ENCODE data around the gene ISG15.
"Not testable (repeated sequence)": the region's sequence is repeated elsewhere in the genome, so short reads cannot be mapped to it uniquely, and the experiment has no call there.

Gene ISG15

DNA sequence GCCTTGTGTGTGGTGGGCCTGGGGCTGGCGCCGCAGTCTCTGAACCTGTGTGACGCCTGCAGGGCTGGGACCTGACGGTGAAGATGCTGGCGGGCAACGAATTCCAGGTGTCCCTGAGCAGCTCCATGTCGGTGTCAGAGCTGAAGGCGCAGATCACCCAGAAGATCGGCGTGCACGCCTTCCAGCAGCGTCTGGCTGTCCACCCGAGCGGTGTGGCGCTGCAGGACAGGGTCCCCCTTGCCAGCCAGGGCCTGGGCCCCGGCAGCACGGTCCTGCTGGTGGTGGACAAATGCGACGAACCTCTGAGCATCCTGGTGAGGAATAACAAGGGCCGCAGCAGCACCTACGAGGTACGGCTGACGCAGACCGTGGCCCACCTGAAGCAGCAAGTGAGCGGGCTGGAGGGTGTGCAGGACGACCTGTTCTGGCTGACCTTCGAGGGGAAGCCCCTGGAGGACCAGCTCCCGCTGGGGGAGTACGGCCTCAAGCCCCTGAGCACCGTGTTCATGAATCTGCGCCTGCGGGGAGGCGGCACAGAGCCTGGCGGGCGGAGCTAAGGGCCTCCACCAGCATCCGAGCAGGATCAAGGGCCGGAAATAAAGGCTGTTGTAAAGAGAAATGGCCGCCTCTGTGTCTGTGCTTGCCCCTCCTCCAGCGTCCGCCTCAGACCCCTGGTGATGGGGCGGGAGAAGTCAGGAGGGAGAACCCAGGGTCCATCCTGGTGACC lies 788 bp downstream of the ISG15 start:
- no peak for DNase-seq (ENCODE audit: low spot score)

DNA sequence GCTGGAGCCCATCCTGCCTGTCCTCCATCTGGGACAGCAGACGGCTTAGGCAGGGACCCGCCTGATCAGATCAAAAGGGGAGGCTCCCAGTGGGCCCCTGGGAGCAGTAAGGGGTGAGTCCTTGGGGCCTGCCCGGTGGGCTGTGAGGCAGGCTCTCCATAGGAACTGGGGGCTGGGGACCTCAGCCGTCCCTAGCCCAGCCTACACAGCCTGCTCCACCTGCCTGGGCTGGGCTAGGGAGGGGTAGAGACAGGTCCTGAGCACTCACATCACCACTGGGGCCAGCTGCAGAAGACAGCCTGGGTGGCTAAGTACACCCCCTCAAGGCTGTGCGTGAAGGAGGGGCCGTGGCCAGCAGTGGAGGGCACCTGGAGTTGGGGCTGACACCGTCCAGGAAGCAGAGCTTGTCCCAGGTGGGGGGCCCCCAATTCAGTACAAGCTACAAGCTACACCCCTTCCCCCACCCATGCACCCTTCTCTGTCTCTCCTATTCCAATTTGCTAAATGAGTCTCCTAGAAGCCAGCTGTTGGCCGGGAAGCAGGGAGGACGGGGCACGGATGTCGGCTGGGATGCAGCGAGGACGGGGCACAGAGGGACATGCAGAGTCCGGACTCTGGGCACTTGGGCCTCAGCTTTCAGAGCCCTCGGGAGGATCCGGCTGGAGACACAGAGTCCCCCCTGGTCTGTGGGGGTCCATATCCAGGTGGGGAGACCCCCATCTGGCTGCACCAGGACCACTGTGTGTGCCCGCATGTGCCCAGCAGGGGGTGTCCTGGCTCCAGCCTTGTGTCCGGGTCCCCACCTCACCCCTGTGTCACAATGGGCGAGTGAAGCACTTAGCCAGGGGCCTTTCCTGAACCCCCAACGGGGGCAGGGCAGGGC lies 1.7 kb downstream of the ISG15 start:
- no peak for DNase-seq (ENCODE audit: low spot score)

DNA sequence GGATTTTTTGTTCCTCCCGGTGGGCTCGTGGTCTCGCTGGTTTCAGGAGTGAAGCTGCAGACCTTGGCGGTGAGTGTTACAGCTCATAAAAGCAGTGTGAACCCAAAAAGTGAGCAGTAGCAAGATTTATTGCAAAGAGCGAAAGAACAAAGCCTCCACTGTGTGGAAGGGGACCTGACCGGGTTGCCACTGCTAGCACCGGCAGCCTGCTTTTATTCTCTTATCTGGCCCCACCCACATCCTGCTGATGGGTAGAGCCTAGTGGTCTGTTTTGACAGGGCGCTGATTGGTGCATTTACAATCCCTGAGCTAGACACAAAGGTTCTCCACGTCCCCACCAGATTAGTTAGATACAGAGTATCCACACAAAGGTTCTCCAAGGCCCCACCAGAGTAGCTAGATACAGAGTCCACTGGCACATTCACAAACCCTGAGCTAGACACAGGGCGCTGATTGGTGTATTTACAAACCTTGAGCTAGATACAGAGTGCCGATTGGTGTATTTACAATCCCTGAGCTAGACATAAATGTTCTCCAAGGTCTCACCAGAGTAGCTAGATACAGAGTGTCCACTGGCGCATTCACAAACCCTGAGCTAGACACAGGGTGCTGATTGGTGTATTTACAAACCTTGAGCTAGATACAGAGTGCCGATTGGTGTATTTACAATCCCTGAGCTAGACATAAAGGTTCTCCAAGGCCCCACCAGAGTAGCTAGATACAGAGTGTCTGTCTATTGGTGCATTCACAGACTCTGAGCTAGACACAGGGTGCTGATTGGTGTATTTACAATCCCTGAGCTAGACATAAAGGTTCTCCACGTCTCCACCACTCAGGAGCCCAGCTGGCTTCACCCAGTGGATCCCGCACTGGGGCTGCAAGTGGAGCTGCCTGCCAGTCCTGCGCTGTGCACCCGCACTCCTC lies 4.4 kb downstream of the ISG15 start:
- not testable (repeated sequence) for DNase-seq (ENCODE audit: low spot score)

DNA sequence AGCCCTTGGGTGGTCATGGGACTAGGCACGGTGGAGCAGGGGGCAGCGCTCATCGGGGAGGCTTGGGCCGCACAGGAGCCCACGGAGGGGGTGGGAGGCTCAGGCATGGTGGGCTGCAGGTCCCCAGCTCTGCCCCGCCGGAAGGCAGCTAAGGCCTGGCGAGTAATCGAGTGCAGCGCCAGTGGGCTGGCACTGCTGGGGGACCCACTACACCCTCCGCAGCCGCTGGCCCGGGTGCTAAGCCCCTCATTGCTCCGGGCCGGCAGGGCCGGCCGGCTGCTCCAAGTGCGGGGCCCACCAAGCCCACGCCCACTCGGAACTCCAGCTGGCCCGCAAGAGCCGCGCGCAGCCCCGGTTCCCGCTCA lies 5.0 kb downstream of the ISG15 start:
- not testable (repeated sequence) for DNase-seq (ENCODE audit: low spot score)

DNA sequence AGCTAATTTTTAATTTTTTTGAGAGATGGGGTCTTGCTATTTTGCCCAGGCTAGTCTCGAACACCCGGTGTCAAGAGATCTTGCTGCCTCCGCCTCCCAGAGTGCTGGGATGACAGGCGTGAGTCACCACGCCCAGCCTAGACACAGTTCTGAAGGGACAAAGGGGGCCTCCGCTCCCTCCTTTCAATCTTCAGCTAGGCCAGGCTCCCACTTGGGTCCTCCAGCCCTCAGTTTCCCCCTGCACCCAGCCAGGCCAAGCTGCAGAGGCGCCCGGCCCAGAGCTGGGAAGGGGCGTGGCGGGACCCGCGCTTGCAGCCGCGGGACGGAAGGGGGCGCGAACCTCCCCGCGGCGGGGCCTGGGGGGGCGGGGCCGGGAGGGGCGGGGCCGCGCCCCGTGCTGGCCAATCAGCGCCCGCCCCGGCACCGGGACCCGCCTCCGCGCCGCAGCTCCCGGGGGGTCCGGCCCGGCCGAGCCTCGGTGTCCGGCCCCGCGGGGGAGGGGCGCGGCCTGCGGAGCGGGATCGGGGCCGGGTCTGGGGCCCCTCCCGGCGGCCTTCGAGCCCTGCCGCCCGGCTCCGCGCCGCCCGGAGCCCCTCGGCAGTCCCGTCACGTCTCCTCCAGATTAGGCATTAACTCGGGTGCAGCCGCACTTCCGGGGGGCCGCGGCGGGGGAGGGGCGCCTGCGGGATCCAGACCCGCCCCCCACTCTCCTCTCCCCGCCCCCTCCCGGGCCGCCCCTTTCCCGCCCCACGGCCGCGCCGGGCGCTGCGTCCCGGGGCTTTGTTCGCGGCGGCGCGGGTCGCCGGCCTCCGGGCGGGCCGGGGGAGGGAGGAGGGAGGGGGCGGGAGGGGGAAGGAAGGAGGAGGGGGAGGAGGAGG lies 6.1 kb downstream of the ISG15 start:
- DNase-seq (ENCODE audit: low spot score), result peak; percentile 90

DNA sequence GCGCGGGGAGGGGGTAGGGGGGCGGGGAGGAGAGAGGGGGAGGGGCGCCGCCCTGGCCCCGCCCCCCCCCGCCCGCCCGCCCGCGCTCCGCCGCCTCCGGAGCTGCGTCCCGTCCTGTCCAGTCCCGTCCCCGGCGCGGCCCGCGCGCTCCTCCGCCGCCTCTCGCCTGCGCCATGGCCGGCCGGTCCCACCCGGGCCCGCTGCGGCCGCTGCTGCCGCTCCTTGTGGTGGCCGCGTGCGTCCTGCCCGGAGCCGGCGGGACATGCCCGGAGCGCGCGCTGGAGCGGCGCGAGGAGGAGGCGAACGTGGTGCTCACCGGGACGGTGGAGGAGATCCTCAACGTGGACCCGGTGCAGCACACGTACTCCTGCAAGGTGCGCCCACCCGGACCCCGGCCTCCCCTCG lies 6.7 kb downstream of the ISG15 start, which contains the start of gene AGRN:
Gene AGRN (plus strand): TSS at position 121 of the 405 bp plus-strand sequence. CDS start 53 bp downstream, at position 174.
- DNase-seq (ENCODE audit: low spot score), result no peak

DNA sequence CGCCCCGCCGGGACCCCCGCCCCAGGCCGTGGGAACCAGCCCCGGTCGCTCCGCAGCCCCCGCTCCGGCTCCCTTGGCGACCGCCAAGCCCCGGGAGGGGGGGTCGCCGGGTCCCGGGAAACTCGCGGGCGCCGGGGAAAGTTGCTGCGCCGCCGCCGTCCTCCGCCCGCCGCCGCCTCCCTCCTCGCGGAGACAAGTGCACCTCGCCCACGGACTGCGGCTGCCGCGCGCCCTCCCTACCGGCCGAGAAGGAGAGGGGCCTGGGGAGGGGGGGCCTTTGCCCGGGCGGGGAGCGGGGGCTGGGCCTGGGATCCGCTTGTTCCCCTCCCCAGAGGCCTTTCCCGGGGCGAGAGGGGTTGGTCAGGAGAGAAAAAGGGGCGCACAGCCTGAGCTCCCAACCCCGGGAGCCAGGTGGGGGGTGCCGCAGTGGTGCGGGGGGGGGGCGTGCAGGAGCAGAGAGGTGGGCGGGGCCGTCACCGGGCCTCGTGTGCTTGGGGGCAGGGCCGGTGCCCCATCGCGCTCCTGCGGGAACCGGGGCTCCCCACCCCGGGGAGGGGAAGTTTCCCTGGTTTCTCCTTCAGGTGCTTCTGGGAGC lies 7.2 kb downstream of the ISG15 start:
- no peak for DNase-seq (ENCODE audit: low spot score)

DNA sequence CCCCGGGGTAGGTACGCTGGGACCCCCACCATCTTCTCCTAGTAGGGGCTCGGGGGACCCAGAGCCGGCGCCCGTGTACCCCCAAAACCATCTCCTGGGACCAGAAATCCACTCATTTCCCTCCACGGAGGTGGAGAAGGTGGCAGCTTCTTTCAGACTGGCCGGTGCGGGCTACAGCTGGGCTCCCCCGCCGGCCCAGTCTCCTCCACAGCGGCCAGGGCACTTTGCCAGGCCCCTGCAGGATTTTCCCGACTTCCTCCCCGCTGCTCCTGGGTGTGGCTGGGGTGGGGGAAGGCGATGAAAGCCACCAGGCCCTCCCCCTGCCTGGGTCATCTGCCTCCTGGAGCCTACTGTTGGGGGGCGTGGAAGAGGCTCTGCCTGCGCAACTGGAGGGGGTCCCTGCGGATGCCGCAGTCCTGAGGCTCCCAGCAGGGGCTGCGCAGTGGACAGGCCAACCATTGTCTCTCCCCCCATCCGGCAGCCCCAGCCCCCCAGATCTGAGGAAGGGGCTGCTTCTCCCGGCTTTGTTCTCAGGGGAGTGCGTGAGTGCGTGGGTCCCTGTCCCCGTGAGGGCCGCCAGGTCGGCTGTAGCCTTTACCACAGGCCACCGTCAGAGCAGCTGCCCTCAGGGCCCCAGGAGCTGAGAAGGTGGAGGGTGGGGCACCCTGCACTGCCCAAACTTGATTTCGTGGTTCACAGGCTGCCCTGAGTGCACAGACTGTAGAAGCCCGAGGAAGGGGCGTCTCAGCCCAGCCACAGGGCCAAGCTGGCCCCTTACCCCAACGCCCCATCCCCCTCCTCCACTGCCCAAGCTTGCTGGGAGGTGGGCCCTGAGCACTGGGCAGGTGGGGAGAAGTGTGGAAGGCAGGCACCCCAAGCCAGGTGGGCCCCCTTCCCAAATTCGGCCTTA lies 8.0 kb downstream of the ISG15 start:
- DNase-seq (ENCODE audit: low spot score), result no peak

DNA sequence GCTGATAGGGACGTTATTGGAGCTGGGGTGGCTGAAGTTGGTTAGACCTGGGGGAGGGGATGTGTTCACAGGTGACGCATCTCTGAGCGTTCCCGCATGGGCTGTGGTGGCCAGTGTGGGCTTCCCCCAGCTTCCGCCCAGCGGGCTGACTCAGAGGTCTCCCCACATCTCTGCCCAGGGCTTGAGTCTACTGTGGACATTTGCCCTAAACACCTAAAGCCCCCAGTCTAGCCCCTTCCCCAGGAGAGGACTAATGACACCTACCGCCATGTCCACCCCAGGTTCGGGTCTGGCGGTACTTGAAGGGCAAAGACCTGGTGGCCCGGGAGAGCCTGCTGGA lies 8.6 kb downstream of the ISG15 start:
- no peak for DNase-seq (ENCODE audit: low spot score)

DNA sequence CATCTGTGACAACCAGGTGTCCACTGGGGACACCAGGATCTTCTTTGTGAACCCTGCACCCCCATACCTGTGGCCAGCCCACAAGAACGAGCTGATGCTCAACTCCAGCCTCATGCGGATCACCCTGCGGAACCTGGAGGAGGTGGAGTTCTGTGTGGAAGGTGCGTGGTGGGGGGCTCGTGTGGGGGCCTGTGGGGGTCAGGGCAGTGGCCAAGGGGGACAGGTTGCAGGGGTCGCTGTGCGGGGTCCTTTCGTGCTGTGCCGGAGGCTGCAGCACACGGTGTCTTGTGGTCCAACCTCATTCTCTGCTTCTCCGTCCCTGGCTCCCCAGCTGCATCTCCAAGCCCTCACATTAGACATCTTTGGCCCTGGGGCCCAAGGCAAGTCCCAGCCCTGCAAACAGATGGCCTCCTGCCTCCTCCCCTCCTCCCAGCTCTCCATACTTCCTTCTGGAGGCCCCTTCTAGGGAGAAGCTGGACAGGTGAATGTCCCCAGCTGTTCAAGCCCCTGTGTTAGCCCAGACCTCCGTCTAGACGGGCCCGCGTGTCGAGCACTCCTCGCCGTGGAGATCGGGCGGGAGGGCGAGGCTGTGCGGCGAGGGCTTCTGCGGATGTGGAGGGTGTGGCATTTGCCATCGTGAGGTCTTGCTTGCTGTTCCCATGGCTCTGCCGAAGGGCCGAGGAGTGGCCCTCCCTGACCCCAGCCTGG lies 9.2 kb downstream of the ISG15 start:
- DNase-seq (ENCODE audit: low spot score), result no peak

DNA sequence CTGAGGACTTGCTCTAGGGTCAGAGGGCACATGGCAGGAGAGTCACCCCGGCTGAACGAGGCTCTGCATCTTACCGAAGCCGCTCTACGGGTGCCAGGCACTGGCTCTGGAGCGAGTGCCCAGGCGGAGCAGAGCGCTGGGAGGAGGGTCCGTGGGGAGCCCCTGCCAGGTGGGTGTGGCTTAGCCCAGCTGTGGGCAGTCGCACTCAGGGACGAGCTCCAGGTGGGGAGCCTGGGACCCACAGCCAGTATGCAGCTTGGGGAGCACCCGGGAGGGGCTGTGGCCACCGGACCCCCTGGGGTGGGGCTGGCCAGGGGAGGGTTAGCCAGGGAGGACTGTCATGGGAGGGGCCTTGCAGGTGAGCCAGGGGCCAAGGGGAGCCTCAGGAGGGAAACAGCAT lies 10.4 kb downstream of the ISG15 start:
- DNase-seq (ENCODE audit: low spot score), result no peak

DNA sequence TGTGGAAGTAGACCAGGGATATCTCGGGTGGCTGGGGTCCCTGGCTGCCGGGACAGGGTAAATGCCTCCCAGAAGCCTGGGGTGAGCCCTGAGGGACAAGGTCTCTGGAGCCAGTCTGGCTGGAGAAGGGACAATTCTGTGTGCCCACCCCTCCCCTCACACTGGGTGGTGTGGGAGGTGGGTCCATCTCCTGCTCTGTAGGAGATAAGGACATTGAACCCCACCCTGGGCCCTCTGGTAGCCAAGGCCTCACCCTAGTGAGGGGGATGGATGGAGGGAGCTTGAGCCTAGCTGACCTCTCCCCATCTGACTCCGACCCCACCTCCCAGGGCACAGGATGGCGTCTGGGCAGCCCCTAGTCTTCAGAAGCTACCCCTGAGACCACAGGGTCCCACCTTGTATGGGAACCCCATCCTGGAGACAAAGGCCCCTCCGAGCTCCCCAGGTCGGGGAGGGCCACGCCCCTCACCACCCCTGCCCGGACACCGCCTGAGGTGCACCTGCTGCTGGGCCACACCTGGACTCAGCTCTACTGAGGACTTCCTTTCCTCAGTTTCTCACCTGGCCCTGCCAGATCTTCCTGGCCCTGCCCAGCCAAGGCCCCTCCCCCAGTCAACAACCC lies 11.0 kb downstream of the ISG15 start:
- DNase-seq (ENCODE audit: low spot score), result no peak

DNA sequence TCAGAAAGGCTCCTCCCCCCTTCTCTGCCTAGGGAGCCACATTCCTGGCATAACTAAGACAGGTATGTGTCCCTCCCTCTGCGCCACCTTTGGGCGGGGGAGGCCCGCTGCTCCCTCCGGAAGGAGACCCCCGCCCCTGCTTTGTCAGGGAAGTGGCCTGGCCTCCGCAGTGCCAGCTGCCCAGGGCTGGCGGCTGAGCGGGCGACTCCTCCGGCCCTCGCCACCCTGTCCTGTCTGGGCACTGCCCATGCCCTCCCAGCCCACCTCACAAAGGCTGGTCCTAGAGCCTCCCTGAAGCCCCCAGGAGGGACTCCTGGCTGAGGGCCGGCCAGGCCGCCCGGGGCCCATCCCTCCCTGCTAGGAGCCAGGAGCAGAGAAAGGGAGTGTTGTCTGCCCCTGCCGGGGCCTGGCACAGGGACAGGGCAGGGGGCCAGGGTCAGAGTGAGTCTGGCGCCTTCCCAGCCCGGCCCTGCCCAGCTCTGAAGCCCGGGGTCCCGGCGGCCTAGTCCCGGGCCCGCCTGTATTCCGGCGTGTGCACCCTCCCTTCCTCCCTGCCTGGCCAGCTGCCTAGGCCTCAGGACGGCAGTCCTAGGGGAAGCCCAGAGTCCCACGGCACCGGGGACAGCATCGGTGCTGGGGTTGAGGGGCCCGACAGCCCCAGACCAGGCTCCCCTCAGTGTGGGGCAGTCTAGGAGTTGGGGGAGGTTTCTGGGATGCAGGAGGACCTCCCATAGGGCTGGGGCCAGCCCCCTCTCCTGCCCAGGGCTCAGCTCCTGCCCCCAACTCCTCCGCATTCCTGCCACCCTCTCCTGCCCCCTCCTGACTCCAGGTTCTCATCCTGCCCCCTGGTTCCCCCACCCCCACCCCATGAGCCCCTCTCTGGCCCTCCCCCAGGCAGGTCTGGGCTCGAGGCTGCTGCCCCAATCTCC lies 11.7 kb downstream of the ISG15 start:
- no peak for DNase-seq (ENCODE audit: low spot score)

DNA sequence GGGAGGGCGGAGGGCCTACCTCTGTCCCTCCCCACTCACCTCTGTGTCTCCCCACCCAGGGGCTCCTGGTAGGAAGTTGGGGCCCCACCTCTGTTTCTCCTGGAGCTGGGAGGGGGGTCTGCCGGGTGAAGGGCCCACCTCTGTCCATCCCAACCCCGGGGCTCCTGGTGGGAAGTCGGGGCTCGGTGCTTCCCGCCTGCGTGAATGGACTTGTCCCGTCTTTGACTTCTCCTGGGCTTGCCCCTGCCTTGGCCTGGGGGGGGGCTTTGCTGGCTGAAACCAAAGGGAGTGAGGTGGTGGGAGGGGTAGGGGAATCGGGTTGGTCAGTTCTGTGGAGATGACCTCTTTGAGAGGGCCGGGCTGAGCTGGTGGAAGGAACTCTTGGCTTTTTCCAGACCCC lies 12.4 kb downstream of the ISG15 start:
- no peak for DNase-seq (ENCODE audit: low spot score)

DNA sequence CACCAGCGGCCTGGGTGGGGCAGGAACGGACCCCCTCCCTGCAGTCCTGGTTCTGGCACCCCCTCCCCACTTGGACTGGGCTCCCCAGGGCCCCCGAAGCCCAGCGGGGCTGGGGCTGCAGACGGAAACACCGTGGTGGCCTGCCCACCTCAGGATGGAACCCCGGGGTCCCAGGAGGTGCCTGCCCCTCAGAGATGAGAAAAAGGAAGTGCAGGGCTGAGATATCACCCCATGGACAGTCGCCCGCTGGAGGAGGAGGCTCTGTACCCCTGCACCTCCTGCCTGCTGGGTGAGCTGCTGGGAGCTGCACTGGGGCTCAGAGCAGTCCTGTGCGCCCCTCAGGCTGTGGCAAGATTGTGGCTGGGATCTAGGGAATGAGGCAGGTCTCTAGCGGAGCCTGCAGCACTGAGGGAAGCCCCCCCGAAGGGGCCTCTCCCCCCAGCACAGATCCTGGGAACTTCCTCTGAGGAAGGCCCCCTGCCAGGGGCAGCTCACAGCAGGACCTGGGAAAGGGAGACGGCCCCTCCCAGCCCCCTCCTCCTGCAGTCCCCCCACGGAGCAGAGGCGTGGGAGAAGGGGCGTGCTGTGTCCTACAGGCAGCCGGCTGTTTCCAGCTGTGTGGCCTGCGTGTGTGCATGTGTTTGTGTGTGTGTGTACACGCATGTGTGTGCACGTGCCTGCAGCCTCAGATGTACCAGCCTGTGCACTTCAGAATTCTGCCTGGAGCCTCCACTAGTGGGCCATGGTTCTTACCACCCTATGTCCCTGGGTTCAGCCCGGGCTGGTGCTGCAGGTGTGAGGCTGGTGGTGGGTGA lies 13.5 kb downstream of the ISG15 start:
- DNase-seq (ENCODE audit: low spot score), result no peak

DNA sequence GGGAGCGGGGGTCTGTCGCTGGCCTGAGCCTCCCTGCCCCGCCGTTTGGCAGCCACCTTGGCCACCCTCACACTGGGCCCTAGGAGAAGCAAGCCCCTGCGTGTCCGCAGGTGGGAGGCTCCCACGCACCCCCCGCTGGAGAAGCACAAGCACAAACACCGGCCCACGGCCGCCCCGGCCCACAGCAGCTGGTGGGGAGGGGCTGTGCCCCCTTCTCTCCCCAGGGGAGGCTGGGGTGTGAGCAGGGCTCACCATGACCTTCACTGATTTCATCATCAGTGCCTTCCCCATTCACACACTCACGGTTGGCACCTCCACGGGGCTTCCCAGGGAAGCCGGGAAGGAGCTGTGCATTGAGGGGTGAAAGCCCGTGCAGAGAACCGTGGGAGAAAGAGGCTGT lies 14.5 kb downstream of the ISG15 start:
- DNase-seq (ENCODE audit: low spot score), result no peak
